A549 (cell line): ENCODE measurements around the gene CDC27.

ENCODE experiments used
- ZC3H11A ChIP-seq: fragments of 450-650 bp; IDR thresholded peaks from 2 replicates; pipeline ENCODE4 v1.6.1; 2014; ENCODE audit warnings: antibody characterized with exemption, mild to moderate bottlenecking
- TF ChIP-seq, protein P1 (sequence below): fragments of >200 bp; sonication (Bioruptor Twin); formaldehyde crosslinking; IDR thresholded peaks from 3 replicates; pipeline ENCODE4 v1.5.1; 2016

DNA sequence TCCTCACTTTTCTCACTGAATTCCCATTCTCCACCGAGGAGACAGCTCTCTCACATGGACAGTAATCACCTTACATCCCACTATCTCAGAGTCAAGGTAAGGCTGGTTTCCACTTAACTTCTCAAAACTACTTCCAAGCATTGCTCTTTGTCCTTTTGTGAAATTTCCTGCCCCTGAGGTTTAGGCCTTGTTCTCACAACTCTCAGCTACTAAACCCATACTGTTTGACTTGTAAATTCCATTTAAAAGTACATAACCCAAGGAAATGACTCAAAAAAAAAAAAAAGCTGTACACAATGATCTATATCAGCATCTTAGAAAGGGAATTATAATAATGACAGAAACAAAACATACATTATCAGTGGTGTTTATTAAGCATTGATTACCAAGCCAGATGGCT is 8.8 kb downstream of the CDC27 start:
- TF ChIP-seq, protein P1, sequence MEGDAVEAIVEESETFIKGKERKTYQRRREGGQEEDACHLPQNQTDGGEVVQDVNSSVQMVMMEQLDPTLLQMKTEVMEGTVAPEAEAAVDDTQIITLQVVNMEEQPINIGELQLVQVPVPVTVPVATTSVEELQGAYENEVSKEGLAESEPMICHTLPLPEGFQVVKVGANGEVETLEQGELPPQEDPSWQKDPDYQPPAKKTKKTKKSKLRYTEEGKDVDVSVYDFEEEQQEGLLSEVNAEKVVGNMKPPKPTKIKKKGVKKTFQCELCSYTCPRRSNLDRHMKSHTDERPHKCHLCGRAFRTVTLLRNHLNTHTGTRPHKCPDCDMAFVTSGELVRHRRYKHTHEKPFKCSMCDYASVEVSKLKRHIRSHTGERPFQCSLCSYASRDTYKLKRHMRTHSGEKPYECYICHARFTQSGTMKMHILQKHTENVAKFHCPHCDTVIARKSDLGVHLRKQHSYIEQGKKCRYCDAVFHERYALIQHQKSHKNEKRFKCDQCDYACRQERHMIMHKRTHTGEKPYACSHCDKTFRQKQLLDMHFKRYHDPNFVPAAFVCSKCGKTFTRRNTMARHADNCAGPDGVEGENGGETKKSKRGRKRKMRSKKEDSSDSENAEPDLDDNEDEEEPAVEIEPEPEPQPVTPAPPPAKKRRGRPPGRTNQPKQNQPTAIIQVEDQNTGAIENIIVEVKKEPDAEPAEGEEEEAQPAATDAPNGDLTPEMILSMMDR: no peak
- no peak for TF ChIP-seq ZC3H11A
